Measurements from ENCODE around the gene SF3A2.

SF3A2 gene

DNA sequence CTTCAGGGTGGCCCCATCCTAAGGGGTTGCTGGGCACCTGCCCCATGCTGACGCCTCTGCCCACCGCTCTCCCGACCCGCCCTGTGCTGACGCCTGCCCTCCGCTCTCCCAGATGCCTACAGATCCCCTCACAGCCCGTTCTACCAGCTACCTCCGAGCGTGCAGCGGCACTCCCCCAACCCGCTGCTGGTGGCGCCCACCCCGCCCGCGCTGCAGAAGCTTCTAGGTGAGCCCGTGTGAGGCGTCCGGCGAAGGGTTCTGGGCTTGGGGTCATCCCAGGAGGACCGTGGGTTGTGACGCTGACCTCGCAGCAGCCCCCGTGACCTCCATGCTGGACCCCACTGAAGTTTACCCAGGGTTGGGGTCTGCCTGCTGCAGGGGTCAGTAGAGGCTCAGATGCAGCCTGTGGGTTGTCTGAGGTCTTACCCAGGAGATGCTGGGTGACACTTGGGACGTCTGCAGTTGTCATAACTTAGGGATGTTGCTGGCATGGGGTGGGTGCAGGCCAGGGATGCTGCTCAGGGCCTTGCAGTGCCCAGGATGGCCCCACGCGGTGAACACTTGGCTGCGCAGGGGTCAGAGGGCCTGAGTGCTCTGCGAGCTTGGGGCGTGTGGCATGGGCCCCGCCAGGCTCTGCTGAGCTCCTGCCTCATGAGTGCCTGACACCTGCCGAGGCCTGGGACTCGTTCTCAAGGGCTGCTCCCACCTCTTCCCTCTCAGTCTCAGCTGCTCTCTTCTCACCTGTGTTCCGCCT, 25.5 kb upstream of the SF3A2 start:
- peaks cover 66% of the 10 kb centered on the region for H3K36me3 ChIP-seq (ENCODE audit: low read depth)
- ATAC-seq (ENCODE audit: low read depth): no peak

GRCh38 chr19:2212861-2213711, 23.5 kb upstream of the SF3A2 start:
- no peak overlapping the region for H3K27ac ChIP-seq (ENCODE audit: poor library complexity, severe bottlenecking)
- H3K27me3 ChIP-seq (ENCODE audit: insufficient read depth, poor library complexity, severe bottlenecking): no peaks in the 10 kb centered on the region
- no peaks in the 10 kb centered on the region for H3K4me1 ChIP-seq (ENCODE audit: insufficient read depth, poor library complexity, severe bottlenecking)
- TF ChIP-seq CTCF (IDR thresholded peaks at IDR 0.05; ENCODE audit: poor library complexity, severe bottlenecking): no peak
- DNase-seq (ENCODE audit: low spot score): no peak
- H3K4me3 ChIP-seq (ENCODE audit: severe bottlenecking): no peak overlapping the region
- no peaks in the 10 kb centered on the region for H3K9me3 ChIP-seq (ENCODE audit: severe bottlenecking)
- ATAC-seq (ENCODE audit: low read depth): no peak
- peaks cover 71% of the 10 kb centered on the region for H3K36me3 ChIP-seq (ENCODE audit: low read depth)

More for the DNA sequence above, 25.5 kb upstream of the SF3A2 start:
- no peaks in the 10 kb centered on the region for H3K4me1 ChIP-seq (ENCODE audit: insufficient read depth, poor library complexity, severe bottlenecking)
- no peak overlapping the region for H3K27ac ChIP-seq (ENCODE audit: poor library complexity, severe bottlenecking)
- no peak for TF ChIP-seq CTCF (IDR thresholded peaks at IDR 0.05; ENCODE audit: poor library complexity, severe bottlenecking)
- no peak overlapping the region for H3K4me3 ChIP-seq (ENCODE audit: severe bottlenecking)
- DNase-seq (ENCODE audit: low spot score): no peak
- no peaks in the 10 kb centered on the region for H3K27me3 ChIP-seq (ENCODE audit: insufficient read depth, poor library complexity, severe bottlenecking)
- no peaks in the 10 kb centered on the region for H3K9me3 ChIP-seq (ENCODE audit: severe bottlenecking)

GRCh38 chr19:2213799-2214198, 22.8 kb upstream of the SF3A2 start:
- TF ChIP-seq CTCF (IDR thresholded peaks at IDR 0.05; ENCODE audit: poor library complexity, severe bottlenecking): no peak
- Histone ChIP-seq H3K27me3 (ENCODE audit: insufficient read depth, poor library complexity, severe bottlenecking) (no peaks in the 10 kb centered on the region), H3K4me1 (ENCODE audit: insufficient read depth, poor library complexity, severe bottlenecking) (no peaks in the 10 kb centered on the region), H3K27ac (ENCODE audit: poor library complexity, severe bottlenecking) (no peak overlapping the region), H3K9me3 (ENCODE audit: severe bottlenecking) (no peaks in the 10 kb centered on the region), H3K36me3 (ENCODE audit: low read depth) (peaks cover 74% of the 10 kb centered on the region), H3K4me3 (ENCODE audit: severe bottlenecking) (no peak overlapping the region)
- no peak for DNase-seq (ENCODE audit: low spot score)
- ATAC-seq (ENCODE audit: low read depth): no peak

GRCh38 chr19:2214251-2214650, 22.4 kb upstream of the SF3A2 start:
- DNase-seq (ENCODE audit: low spot score) (no peak), ATAC-seq (ENCODE audit: low read depth) (no peak)
- H3K27ac ChIP-seq (ENCODE audit: poor library complexity, severe bottlenecking): no peak overlapping the region
- H3K36me3 ChIP-seq (ENCODE audit: low read depth): peaks cover 78% of the 10 kb centered on the region
- H3K27me3 ChIP-seq (ENCODE audit: insufficient read depth, poor library complexity, severe bottlenecking): no peaks in the 10 kb centered on the region
- H3K9me3 ChIP-seq (ENCODE audit: severe bottlenecking): no peaks in the 10 kb centered on the region
- no peak for TF ChIP-seq CTCF (IDR thresholded peaks at IDR 0.05; ENCODE audit: poor library complexity, severe bottlenecking)
- no peaks in the 10 kb centered on the region for H3K4me1 ChIP-seq (ENCODE audit: insufficient read depth, poor library complexity, severe bottlenecking)
- H3K4me3 ChIP-seq (ENCODE audit: severe bottlenecking): no peak overlapping the region

Data from RWPE2 (cell line).